ENCODE measurements around the gene CXorf49.
"Not testable (repeated sequence)": the region's sequence is repeated elsewhere in the genome, so short reads cannot be mapped to it uniquely, and the experiment has no call there.

Gene CXorf49

DNA sequence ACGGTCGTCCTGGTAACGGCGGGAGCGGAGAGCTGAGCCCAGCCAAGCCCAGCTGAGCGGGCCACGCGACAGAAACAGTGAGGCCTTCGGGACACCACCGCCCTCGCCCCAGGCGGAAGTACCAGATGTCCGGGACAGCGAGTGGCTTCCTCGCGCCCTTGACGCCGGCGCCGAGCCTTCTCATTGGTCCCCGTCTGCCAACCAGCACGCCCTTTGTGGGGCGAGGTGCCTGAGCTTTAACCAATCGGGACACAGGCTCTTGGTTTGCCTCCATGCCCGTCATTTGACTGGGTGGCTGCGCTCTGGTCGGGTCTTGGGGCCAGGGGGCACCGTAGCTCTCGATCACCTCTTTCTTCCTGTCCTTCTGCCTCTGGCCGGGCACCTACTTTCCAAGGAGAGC, at the start of gene CXorf49:
CXorf49 (minus strand) TSS at position 101 of the 400 bp plus-strand sequence. CDS start 134 bp downstream, outside the sequence.
- not testable (repeated sequence) for DNase-seq

DNA sequence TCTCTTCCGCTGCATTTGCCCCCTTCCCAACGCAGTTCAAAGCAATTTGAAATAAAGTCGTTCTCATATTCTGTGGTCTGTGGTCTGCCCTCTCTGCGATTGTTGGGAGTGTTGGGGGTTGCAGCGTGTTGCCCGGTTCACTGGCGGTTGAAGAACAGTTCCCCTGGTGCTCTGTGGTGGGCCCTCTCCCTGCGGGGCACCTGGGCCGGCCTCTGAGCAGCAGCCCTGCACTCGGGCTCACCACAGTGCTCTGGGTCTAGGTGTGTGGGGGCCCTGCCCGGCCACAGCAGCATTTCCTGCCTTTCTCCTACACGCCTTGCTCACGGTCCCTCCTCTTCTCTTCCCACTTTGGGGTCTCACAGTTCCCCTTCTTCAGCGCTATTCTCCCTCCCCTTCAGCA, 49.0 kb upstream of the CXorf49 start:
- DNase-seq, result not testable (repeated sequence)

DNA sequence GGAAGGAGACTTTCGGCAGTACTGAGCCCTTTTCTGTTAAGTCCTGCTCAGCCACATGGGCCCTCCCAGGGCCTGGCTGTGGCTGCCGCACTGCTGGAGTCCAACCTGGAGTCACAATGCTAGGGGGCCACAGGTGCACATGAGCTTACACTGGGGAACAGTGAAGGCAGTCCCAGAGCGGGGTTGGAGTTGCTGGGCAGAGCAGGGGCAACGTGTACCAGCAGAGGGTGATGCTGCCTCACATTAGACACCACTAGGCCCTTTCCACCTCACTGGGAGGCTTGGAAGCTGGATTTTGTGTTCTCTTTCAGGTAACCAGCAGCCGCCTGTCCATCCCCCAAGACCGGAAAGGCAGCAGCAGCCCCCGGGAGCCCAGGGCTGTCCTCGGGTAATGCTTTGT, 47.5 kb upstream of the CXorf49 start:
- not testable (repeated sequence) for DNase-seq

DNA sequence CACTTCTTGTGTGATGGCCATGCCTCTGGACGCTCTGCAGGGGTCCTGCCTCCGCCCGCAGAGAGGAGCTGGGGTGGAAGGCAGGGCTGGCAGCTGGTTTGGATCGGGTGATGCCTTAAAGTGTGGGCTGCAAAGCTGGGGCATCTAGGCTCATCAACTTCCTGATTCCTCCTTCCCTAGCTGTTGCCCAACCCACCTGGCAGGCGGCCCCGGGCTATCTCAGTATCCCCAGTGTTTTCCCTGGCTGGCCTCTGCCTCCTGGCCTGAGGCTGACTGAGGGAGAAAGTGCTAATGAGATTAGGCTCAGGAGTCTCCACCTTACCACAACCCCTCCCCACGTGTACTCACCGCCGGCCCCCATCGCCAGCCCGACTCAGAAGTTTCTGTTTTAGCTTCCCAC, 46.7 kb upstream of the CXorf49 start:
- not testable (repeated sequence) for DNase-seq

DNA sequence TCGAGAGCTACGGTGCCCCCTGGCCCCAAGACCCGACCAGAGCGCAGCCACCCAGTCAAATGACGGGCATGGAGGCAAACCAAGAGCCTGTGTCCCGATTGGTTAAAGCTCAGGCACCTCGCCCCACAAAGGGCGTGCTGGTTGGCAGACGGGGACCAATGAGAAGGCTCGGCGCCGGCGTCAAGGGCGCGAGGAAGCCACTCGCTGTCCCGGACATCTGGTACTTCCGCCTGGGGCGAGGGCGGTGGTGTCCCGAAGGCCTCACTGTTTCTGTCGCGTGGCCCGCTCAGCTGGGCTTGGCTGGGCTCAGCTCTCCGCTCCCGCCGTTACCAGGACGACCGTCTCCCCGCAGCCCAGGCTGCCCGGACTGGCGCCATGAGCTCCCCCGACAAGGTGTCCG, 45.0 kb upstream of the CXorf49 start, which contains the start of gene CXorf49B:
CXorf49B (plus strand) TSS at position 301 of the 400 bp plus-strand sequence; CDS start at position 376, 75 bp downstream.
- not testable (repeated sequence) for DNase-seq

DNA sequence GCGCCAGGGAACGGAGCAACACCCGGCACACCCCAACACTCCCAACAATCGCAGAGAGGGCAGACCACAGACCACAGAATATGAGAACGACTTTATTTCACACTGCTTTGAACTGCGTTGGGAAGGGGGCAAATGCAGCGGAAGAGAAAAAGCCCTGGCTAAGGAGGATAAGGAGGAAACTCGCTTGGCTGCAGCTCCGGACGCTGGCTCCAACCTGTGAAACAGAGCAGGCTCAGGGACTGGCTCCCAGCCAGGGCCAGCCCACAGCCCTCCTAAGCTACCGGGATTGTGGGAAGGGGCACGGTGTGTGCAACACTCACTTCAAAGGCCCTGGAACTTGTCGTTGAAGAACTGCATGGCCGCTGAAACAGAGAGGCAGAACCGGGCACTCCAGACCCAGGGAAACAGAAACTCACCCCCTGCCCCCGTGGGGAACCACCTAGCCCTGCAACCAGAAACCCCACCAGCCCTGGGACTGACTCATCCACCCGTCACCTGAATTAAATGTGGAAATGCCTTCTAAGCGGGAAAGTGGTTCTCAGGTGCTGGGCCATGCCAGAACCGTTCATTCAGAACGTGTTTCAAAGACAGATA, 42.7 kb upstream of the CXorf49 start:
- DNase-seq, result not testable (repeated sequence)

DNA sequence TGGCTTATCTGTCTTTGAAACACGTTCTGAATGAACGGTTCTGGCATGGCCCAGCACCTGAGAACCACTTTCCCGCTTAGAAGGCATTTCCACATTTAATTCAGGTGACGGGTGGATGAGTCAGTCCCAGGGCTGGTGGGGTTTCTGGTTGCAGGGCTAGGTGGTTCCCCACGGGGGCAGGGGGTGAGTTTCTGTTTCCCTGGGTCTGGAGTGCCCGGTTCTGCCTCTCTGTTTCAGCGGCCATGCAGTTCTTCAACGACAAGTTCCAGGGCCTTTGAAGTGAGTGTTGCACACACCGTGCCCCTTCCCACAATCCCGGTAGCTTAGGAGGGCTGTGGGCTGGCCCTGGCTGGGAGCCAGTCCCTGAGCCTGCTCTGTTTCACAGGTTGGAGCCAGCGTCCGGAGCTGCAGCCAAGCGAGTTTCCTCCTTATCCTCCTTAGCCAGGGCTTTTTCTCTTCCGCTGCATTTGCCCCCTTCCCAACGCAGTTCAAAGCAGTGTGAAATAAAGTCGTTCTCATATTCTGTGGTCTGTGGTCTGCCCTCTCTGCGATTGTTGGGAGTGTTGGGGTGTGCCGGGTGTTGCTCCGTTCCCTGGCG, 2.3 kb upstream of the CXorf49 start:
- DNase-seq, result not testable (repeated sequence)

DNA sequence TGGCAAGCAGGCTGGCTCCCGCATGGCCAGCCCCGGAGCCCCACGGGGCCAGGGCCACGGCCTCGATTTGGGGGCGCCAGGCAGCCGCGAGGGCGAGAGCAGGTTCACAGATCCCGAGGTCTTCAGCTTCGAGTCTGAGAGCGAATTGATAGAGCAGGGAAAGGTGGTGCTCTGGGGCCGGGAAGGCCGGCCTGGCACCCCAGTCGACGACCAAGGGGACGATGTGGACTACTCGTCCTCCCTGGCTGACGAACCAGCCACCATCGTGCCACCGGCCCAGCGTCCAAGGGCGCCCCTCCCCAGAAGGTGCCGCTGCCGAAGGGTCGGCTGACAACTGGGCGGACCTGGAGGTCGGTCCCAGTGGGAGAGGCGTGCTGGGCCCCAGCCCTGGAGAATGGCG, 1.1 kb upstream of the CXorf49 start:
- not testable (repeated sequence) for DNase-seq

DNA sequence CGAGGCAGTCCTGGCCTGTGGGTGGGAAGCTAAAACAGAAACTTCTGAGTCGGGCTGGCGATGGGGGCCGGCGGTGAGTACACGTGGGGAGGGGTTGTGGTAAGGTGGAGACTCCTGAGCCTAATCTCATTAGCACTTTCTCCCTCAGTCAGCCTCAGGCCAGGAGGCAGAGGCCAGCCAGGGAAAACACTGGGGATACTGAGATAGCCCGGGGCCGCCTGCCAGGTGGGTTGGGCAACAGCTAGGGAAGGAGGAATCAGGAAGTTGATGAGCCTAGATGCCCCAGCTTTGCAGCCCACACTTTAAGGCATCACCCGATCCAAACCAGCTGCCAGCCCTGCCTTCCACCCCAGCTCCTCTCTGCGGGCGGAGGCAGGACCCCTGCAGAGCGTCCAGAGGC, 1.8 kb downstream of the CXorf49 start:
- not testable (repeated sequence) for DNase-seq

DNA sequence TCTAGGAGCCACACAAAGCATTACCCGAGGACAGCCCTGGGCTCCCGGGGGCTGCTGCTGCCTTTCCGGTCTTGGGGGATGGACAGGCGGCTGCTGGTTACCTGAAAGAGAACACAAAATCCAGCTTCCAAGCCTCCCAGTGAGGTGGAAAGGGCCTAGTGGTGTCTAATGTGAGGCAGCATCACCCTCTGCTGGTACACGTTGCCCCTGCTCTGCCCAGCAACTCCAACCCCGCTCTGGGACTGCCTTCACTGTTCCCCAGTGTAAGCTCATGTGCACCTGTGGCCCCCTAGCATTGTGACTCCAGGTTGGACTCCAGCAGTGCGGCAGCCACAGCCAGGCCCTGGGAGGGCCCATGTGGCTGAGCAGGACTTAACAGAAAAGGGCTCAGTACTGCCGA, 2.5 kb downstream of the CXorf49 start:
- DNase-seq, result not testable (repeated sequence)

DNA sequence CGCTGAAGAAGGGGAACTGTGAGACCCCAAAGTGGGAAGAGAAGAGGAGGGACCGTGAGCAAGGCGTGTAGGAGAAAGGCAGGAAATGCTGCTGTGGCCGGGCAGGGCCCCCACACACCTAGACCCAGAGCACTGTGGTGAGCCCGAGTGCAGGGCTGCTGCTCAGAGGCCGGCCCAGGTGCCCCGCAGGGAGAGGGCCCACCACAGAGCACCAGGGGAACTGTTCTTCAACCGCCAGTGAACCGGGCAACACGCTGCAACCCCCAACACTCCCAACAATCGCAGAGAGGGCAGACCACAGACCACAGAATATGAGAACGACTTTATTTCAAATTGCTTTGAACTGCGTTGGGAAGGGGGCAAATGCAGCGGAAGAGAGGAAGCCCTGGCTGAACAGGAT, 4.0 kb downstream of the CXorf49 start:
- not testable (repeated sequence) for DNase-seq

DNA sequence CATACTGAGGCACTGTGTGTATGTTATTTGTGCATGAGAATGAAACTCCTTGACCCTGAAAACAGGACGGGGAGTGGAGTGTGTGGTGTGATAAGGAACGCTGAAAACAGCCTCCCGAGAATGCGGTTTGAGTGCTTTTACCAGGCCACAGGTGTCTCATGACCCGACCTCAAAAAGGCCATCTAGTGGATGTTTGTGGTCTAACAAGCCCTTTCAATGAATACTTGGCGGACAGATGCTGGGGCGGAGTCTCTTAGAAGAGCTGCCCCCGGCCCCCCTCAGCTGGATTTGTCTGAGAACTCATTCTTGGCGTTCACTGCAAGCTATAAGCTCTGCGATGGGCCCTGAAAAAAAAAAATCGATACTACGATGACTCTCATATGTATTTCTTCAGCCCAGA, 15.2 kb downstream of the CXorf49 start:
- DNase-seq, result not testable (repeated sequence)

DNA sequence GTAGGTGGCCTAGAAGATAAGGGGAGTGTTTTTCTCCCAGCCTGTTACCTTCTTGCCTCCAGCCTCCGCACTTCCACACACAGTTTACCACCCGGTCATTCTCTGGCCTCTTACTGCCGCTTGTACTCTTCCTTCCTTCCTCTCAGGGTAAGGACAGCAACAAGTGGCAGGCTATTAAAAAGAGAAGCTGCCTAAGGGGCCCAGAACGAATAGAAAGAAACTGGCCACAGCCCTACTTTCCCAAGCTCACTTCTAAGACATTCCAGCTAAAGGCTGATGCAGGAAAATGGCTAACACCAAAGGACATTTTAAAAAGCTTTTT, 19.1 kb downstream of the CXorf49 start:
- DNase-seq, result not testable (repeated sequence)

DNA sequence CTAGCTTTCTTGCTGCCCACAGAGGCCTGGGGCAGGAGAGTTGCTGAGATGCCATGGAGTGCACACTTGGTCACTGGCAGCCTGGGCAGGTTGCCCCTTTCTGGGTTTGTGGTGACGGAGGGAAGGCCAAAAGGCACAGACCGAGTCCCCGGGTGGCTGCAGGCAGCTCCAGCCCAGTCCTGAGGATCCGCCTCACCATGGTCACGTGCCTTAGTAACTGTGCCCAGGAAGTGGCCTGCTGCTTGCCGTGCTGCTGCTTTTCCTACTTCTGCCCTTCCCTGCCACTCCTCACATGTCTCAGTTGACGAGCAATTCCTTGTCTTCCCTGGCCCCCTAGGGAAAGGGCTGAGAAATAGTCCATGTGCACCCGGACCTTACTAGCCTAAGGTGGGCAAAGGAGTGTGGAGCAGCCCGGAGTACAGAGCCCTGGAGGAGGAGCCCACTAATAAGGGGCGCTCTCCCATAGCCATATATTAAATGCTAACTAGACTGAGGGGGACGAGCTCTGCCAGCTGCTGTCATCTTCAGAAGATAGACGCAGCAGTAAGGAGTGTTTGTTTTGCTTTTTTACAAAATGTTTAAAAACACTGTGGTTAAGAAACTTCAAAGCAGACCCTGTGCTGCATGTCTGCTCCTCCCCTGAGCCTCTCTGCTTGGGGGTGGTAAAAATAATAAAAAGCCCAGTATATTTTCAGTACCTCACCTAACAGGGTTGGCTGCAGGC, 19.6 kb downstream of the CXorf49 start:
- DNase-seq, result not testable (repeated sequence)

DNA sequence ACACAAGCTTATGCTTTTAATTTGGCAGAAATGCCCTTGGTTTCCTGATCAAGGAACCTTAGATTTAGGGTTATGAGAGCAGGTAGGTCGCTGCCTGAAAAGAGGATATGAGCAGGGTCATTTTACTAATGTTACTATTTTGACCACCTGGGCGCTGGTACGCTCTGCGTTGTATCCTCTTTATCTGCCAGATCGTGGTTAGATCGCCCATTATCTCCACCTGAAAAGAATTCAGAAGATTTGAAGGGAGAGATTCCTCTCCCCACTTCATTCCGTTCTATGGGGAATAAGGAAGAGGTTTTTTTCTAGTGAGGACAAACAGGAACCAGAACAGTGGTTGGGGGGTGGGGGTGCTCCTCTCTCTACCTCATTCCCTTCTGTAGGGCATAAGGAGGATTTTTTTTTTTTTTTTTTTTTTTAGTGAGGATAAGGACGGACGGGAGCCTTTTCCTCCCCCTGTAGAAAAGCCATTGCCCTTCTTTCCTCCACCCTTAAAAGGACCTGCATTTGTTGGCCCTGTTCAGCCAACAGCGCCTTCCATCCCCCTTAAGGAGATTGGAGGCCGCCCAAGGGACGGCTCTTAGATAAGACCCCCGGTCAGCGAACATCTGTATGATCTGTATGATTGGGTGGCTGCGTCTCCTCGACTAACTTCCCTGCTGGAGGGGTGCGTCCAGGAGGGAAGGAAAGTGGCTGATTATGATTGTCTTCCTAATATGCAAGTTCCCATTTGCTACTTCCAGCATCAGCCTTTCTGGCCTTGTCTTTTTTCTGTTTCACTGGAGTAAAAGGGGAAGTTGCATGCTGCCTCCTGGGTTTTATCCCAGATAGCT, 20.4 kb downstream of the CXorf49 start:
- DNase-seq, result not testable (repeated sequence)

DNA sequence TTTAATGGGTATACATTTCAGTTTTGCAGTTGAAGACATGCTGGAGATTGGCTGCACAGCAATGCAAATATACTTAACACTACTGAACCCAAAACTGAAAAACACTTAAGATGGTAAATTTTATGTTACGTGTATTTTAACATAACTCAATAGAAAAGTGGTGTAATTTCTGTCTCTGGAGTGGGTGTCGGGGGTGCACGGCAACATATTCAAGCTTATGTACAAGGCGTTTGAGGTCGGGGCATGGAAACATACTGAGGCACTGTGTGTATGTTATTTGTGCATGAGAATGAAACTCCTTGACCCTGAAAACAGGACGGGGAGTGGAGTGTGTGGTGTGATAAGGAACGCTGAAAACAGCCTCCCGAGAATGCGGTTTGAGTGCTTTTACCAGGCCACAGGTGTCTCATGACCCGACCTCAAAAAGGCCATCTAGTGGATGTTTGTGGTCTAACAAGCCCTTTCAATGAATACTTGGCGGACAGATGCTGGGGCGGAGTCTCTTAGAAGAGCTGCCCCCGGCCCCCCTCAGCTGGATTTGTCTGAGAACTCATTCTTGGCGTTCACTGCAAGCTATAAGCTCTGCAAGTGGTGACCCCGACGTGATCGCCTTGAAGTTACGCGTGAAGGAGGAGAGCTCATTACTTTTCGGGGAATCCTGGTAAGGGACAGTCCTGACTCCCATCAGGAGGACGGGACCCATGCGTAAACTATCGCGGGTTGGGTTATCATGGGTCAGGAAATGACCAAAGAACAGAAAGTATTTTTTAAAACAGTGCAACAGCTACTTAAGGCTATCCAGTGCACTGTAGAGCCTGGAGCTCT, 21.2 kb downstream of the CXorf49 start:
- not testable (repeated sequence) for DNase-seq

DNA sequence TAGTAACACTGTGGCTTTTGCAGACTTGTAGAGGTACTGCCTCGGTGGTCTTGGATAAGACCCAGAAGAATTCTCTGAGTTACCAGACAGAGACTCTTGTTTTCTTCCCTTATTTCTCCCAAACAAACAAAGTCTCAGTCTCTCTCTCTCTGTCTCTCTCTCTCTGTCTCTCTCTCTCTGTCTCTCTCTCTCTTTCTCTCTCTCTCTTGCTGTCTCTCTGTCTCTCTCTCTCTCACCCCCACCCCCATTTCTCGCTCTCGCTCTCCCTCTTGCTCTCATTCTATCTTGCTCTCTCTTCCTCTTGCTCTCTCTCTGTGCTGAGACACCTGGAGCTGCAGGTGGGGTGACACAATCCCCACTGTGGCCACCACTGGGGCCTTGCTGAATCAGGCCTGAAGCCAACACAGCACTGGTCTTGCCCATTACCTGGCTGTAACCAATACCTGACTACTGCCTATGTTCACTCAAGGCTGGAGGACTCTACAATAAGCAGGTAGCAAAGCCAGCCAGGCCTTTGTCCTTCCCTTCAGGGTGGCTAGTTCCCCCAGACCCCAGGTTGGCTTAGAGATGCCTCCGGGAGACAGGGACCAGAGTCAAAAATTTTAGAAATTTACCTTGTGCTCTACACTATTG, 38.4 kb downstream of the CXorf49 start:
- no peak for DNase-seq

DNA sequence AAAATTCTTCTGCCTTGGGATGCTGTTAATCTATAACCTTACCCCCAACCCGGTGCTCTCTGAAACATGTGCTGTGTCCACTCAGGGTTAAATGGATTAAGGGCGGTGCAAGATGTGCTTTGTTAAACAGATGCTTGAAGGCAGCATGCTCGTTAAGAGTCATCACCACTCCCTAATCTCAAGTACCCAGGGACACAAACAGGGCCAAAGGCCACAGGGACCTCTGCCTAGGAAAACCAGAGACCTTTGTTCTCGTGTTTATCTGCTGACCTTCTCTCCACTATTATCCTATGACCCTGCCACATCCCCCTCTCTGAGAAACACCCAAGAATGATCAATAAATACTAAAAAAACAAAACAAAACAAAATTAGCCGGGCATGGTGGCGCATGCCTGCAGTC, 40.9 kb downstream of the CXorf49 start:
- DNase-seq, result not testable (repeated sequence)

DNA sequence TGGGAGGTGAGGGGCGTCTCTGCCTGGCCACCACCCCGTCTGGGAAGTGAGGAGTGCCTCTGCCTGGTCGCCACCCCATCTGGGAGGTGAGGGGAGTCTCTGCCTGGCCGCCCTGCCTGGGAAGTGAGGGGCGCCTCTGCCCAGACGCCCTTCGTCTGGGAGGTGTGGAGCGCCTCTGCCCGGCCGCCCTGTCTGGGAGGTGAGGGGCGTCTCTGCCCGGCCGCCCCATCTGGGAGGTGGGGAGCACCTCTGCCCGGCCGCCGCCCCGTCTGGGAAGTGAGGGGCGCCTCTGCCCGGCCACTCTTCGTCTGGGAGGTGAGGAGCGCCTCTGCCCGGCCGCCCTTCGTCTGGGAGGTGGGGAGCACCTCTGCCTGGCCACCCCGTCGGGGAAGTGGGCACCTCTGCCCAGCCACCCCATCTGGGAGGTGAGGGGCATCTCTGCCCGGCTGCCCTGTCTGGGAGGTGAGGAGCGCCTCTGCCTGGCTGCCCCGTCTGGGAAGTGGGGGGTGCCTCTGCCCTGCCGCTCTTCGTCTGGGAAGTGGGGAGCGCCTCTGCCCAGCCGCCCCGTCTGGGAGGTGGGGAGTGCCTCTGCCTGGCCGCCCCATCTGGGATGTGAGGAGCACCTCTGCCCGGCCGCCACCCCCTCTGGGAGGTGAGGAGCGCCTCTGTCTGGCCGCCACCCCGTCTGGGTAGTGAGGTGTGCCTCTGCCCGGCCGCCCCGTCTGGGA, 41.9 kb downstream of the CXorf49 start:
- not testable (repeated sequence) for DNase-seq

DNA sequence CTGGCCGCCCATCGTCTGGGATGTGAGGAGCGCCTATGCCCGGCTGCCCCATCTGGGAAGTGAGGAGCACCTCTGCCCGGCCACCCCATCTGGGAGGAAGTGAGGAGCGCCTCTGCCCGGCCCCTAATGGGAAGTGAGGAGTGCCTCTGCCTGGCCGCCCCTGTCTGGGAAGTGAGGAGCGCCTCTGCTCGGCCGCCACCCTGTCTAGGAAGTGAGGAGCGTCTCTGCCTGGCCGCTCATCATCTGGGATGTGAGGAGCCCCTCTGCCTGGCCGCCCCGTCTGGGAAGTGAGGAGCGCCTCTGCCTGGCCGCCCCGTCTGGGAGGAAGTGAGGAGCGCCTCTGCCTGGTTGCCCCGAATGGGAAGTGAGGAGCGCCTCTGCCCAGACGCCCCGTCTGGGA, 42.4 kb downstream of the CXorf49 start:
- not testable (repeated sequence) for DNase-seq

DNA sequence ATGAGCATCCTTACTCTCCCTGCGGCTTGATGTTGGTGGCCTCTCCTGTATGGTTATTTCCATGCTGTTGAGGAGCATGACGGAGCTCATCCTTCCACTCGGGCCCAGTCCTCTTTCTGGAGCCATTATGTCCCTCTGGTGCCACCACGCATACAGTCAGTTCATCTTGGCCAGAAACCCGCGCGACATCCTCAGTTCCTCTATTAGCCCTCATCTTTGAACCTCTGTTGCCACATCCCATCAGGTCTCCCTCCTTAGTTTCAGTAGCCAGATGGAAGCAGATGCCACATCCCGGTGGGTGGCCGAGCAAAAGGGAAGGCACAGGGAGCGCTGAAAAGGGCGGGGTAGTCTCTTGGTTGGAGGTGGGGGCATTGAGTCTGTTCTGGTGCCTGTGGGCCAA, 46.1 kb downstream of the CXorf49 start:
- DNase-seq, result no peak

All from DMS79 (cell line).